CD8-positive, alpha-beta memory T cell (primary cell): ENCODE data around the gene SHB. TPM values are rescaled to one million over a fixed set of nuclear protein-coding genes. Genes with fewer than 3 reads are reported as not detected.

ENCODE experiments used
- CTCF ChIA-PET: fragments of 350-600 bp; sonication (Branson Sonifier 250); formaldehyde crosslinking; loops from one replicate; lab custom pipeline; 2021; ENCODE audit warnings: antibody characterized with exemption; lab: Charles Lee
- POLR2A ChIA-PET: fragments of 350-600 bp; sonication (Branson Sonifier 250); formaldehyde crosslinking; loops from one replicate; lab custom pipeline; 2021; ENCODE audit warnings: antibody characterized with exemption; lab: Charles Lee
- DNase-seq, 5 donors: peaks; one replicate each; pipeline versions ENCODE4 v3.0.0 to v3.0.0-alpha.2; 2020 to 2022; ENCODE audit warnings: mixed read lengths in 1 of 5
- H3K27ac ChIP-seq: one replicate; pipeline ENCODE4 v1.7.0; 2013; ENCODE audit warnings: low read depth, mild to moderate bottlenecking, low read length, moderate library complexity
- H3K27me3 ChIP-seq: 2 replicates; pipeline ENCODE4 v1.7.0; 2013; ENCODE audit warnings: low read length, mild to moderate bottlenecking; ENCODE audit not compliant: insufficient read depth, poor library complexity, severe bottlenecking
- H3K36me3 ChIP-seq: 2 replicates; pipeline ENCODE4 v1.7.0; 2013; ENCODE audit warnings: mild to moderate bottlenecking, low read length, moderate library complexity; ENCODE audit not compliant: insufficient read depth
- H3K4me1 ChIP-seq: 2 replicates; pipeline ENCODE4 v1.7.0; 2013; ENCODE audit warnings: mild to moderate bottlenecking, low read length, moderate library complexity; ENCODE audit not compliant: insufficient read depth
- H3K4me3 ChIP-seq: 2 replicates; pipeline ENCODE4 v1.7.0; 2013; ENCODE audit warnings: mild to moderate bottlenecking, low read length
- H3K9me3 ChIP-seq: 2 replicates; pipeline ENCODE4 v1.7.0; 2013; ENCODE audit warnings: mild to moderate bottlenecking, low read length
- H3K27ac Mint-ChIP-seq, 8 donors: one replicate each; pipeline ENCODE4 v1.8.0; 2020 to 2021; ENCODE audit warnings: mixed read lengths in 8 of 8, mild to moderate bottlenecking in 6 of 8, inconsistent platforms in 3 of 8, moderate library complexity in 3 of 8
- H3K27me3 Mint-ChIP-seq, 2 donors: one replicate each; pipeline ENCODE4 v1.8.0; 2020 to 2021; ENCODE audit warnings: mixed read lengths in 2 of 2, mild to moderate bottlenecking in 1 of 2, moderate library complexity in 1 of 2
- H3K36me3 Mint-ChIP-seq, 3 donors: one replicate each; pipeline ENCODE4 v1.8.0; 2020 to 2021; ENCODE audit warnings: mixed read lengths in 3 of 3, inconsistent platforms in 1 of 3, mild to moderate bottlenecking in 1 of 3
- H3K4me1 Mint-ChIP-seq, 3 donors: one replicate each; pipeline ENCODE4 v1.8.0; 2020 to 2021; ENCODE audit warnings: mixed read lengths in 3 of 3, inconsistent platforms in 1 of 3, mild to moderate bottlenecking in 1 of 3
- H3K4me3 Mint-ChIP-seq, 7 donors: one replicate each; pipeline ENCODE4 v1.8.0; 2020 to 2021; ENCODE audit warnings: mixed read lengths in 7 of 7, mild to moderate bottlenecking in 6 of 7, moderate library complexity in 4 of 7, inconsistent platforms in 2 of 7
- H3K9me3 Mint-ChIP-seq, 5 donors: one replicate each; pipeline ENCODE4 v1.8.0; 2020 to 2022; ENCODE audit warnings: mixed read lengths in 5 of 5, mild to moderate bottlenecking in 3 of 5, moderate library complexity in 2 of 5, inconsistent platforms in 1 of 5
- polyA plus RNA-seq: library from polyadenylated mRNA; unstranded; fragments of 300-500 nt; fragmentation: Illumina TruSeq; gene quantifications from one replicate; pipeline ENCODE4 v1.2.3, GENCODE V29; 2021
- total RNA-seq, 2 experiments: library from RNA; stranded (reverse); gene quantifications; one replicate each; pipeline ENCODE4 v1.2.3, GENCODE V29; 2021

Gene SHB
- total and polyA plus RNA-seq, 3 experiments from 2014 or later: 0.64 to 1.8 (median 1.8) TPM

GRCh38 chr9:38092200-38092524 is 23.1 kb upstream of the SHB start:
- H3K27me3 ChIP-seq: no peaks in the 10 kb centered on the region
- H3K36me3 ChIP-seq: no peaks in the 10 kb centered on the region
- Mint-ChIP-seq H3K4me3 (no peak overlapping the region), H3K27me3 (peaks cover 9 to 25% of the 10 kb centered on the region in 2 donors), H3K36me3 (no peaks in the 10 kb centered on the region), H3K9me3 (no peaks in the 10 kb centered on the region), H3K27ac (no peak overlapping the region), H3K4me1 (peaks cover 0 to 3% (median 0%) of the 10 kb centered on the region in 3 donors)
- CTCF ChIA-PET: no interaction called here
- no peak overlapping the region for H3K27ac ChIP-seq
- H3K4me1 ChIP-seq: no peaks in the 10 kb centered on the region
- H3K9me3 ChIP-seq: no peaks in the 10 kb centered on the region
- no peak for DNase-seq
- H3K4me3 ChIP-seq: no peak overlapping the region
- POLR2A ChIA-PET: no interaction called here

GRCh38 chr9:38091310-38092199 is 22.5 kb upstream of the SHB start:
- Mint-ChIP-seq H3K4me3 (no peak overlapping the region), H3K36me3 (no peaks in the 10 kb centered on the region), H3K9me3 (no peaks in the 10 kb centered on the region), H3K27ac (no peak overlapping the region), H3K27me3 (peaks cover 9 to 27% of the 10 kb centered on the region in 2 donors), H3K4me1 (peaks cover 0 to 3% (median 0%) of the 10 kb centered on the region in 3 donors)
- Histone ChIP-seq H3K4me3 (no peak overlapping the region), H3K9me3 (no peaks in the 10 kb centered on the region), H3K27ac (no peak overlapping the region), H3K27me3 (no peaks in the 10 kb centered on the region), H3K4me1 (no peaks in the 10 kb centered on the region), H3K36me3 (no peaks in the 10 kb centered on the region)
- DNase-seq: no peak
- ChIA-PET POLR2A (no interaction called here), CTCF (interaction anchor here (1.2 kb wide), 1 partner anchor 178 kb away, joined by 3 read pairs; no protein-coding TSS in a partner anchor)

GRCh38 chr9:38090170-38090569 is 21.1 kb upstream of the SHB start:
- H3K27me3 ChIP-seq: no peaks in the 10 kb centered on the region
- no peaks in the 10 kb centered on the region for H3K36me3 Mint-ChIP-seq
- H3K4me1 ChIP-seq: no peaks in the 10 kb centered on the region
- ChIA-PET POLR2A (no interaction called here), CTCF (interaction anchor here (1.2 kb wide), 1 partner anchor 176 kb away, joined by 3 read pairs; no protein-coding TSS in a partner anchor)
- no peaks in the 10 kb centered on the region for H3K9me3 Mint-ChIP-seq
- no peaks in the 10 kb centered on the region for H3K36me3 ChIP-seq
- peaks cover 0 to 3% (median 0%) of the 10 kb centered on the region in 3 donors for H3K4me1 Mint-ChIP-seq
- H3K4me3 ChIP-seq: no peak overlapping the region
- H3K27me3 Mint-ChIP-seq: peaks cover 6 to 28% of the 10 kb centered on the region in 2 donors
- H3K27ac ChIP-seq: no peak overlapping the region
- no peak overlapping the region for H3K4me3 Mint-ChIP-seq
- no peak for DNase-seq
- H3K9me3 ChIP-seq: no peaks in the 10 kb centered on the region
- H3K27ac Mint-ChIP-seq: no peak overlapping the region

GRCh38 chr9:38089387-38090165 is 20.5 kb upstream of the SHB start:
- CTCF ChIA-PET: interaction anchor here (1.2 to 2.4 kb wide), 4 partner anchors 21 to 178 kb away, joined by 3 to 11 read pairs (median 8); partner anchors contain the start of gene SHB
- POLR2A ChIA-PET: no interaction called here
- H3K4me1 ChIP-seq: no peaks in the 10 kb centered on the region
- H3K27ac Mint-ChIP-seq: no peak overlapping the region
- H3K4me3 Mint-ChIP-seq: no peak overlapping the region
- no peak overlapping the region for H3K27ac ChIP-seq
- H3K9me3 ChIP-seq: no peaks in the 10 kb centered on the region
- H3K4me3 ChIP-seq: no peak overlapping the region
- H3K27me3 Mint-ChIP-seq: peaks cover 5 to 32% of the 10 kb centered on the region in 2 donors
- no peak for DNase-seq
- H3K4me1 Mint-ChIP-seq: peaks cover 0 to 3% (median 0%) of the 10 kb centered on the region in 3 donors
- H3K36me3 Mint-ChIP-seq: no peaks in the 10 kb centered on the region
- no peaks in the 10 kb centered on the region for H3K36me3 ChIP-seq
- H3K9me3 Mint-ChIP-seq: no peaks in the 10 kb centered on the region
- no peaks in the 10 kb centered on the region for H3K27me3 ChIP-seq

DNA sequence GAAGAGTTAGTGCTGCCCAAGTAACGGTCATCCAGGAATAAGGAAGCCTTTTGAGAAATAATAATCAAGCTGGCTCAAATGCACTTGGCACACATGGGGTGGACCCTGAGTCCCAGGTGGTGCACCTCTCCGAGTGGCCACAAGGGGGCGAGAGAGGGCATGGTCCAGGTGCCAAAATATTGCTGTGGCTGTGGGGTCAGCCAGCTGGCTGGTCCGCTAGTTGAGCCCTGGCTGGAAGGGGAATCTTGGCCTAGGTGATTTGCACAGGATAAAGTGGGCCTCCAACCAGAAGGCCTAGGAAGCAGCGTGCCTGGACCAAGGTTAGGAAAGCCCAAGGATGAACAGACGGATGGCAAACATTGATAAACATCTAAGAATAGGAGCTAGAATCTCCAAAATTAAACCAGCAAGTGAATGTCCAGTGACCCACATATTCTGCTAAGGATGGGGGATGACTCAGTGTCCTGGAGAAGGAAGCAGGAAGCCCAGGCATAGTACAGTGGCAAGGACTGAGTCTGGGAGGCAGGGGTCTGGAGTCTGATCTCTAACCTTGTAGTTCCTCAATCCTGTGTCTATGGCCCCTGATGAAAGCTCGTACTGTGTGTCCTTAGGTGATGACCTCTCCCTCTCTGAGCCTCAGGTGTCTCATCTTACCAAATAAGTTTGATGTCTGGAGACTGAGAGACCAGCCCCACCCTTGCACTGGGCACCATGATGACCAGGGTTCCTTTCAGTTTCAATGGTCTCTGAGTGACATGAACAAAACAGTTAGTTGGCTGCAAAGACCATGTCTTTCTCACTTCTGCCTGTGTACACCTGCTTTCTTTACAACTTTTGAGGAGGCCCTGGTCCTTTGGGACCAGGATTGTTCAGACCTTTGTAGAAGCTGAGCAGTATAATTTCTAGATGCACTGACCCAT is 19.2 kb upstream of the SHB start:
- H3K4me1 ChIP-seq: no peaks in the 10 kb centered on the region
- H3K9me3 ChIP-seq: no peaks in the 10 kb centered on the region
- H3K4me1 Mint-ChIP-seq: peaks cover 0 to 3% (median 0%) of the 10 kb centered on the region in 3 donors
- no peak overlapping the region for H3K4me3 Mint-ChIP-seq
- H3K36me3 Mint-ChIP-seq: no peaks in the 10 kb centered on the region
- no peaks in the 10 kb centered on the region for H3K9me3 Mint-ChIP-seq
- no peaks in the 10 kb centered on the region for H3K27me3 ChIP-seq
- DNase-seq: peak; percentile 41 to 75 (median 60)
- H3K27me3 Mint-ChIP-seq: peaks cover 5 to 37% of the 10 kb centered on the region in 2 donors
- no peak overlapping the region for H3K4me3 ChIP-seq
- CTCF ChIA-PET: interaction anchor here (0.7 to 2.4 kb wide), 13 partner anchors 9 to 305 kb away, joined by 3 to 11 read pairs (median 5); partner anchors contain the start of genes ALDH1B1 and SHB
- H3K27ac Mint-ChIP-seq: no peak overlapping the region
- no peaks in the 10 kb centered on the region for H3K36me3 ChIP-seq
- H3K27ac ChIP-seq: no peak overlapping the region
- POLR2A ChIA-PET: no interaction called here

DNA sequence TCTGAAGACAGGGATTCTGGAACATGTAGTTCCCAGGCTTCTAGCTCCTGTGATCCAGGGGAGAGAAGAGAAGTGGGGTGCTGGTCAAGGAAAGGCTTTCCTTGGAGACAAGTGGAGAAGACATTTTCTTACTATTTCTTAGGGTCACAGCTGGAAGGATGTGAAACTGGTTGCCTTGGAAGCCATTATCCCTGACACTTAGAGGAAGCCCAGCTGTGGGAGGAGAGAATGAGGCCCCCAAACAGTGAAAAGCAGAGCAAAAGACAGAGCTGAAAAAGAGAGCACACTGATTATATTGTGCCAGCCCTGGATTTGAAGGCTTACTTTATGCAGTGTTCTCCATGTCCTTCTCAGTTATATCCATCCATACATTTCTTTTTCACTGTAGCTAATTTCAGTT is 17.5 kb upstream of the SHB start:
- Mint-ChIP-seq H3K27me3 (peaks cover 7 to 42% of the 10 kb centered on the region in 2 donors), H3K27ac (peak overlapping the region in 1 of 8 donors; percentile 47), H3K9me3 (no peaks in the 10 kb centered on the region), H3K36me3 (no peaks in the 10 kb centered on the region), H3K4me1 (peaks cover 0 to 3% (median 0%) of the 10 kb centered on the region in 3 donors), H3K4me3 (no peak overlapping the region)
- Histone ChIP-seq H3K4me1 (no peaks in the 10 kb centered on the region), H3K9me3 (no peaks in the 10 kb centered on the region), H3K4me3 (no peak overlapping the region), H3K27ac (no peak overlapping the region), H3K27me3 (no peaks in the 10 kb centered on the region), H3K36me3 (no peaks in the 10 kb centered on the region)
- ChIA-PET CTCF (interaction anchor here (1.0 to 1.2 kb wide), 2 partner anchors 13 to 173 kb away, joined by 3 to 5 read pairs; no protein-coding TSS in a partner anchor), POLR2A (no interaction called here)
- DNase-seq: no peak

GRCh38 chr9:38085308-38085707 is 16.3 kb upstream of the SHB start:
- H3K36me3 Mint-ChIP-seq: no peaks in the 10 kb centered on the region
- H3K4me1 Mint-ChIP-seq: peaks cover 0 to 3% (median 0%) of the 10 kb centered on the region in 3 donors
- DNase-seq: no peak
- Histone ChIP-seq H3K4me1 (no peaks in the 10 kb centered on the region), H3K27ac (no peak overlapping the region), H3K27me3 (peaks cover 1% of the 10 kb centered on the region), H3K9me3 (no peaks in the 10 kb centered on the region), H3K36me3 (no peaks in the 10 kb centered on the region), H3K4me3 (no peak overlapping the region)
- peaks cover 10 to 44% of the 10 kb centered on the region in 2 donors for H3K27me3 Mint-ChIP-seq
- CTCF ChIA-PET: interaction anchor here (1.5 kb wide), 1 partner anchor 172 kb away, joined by 4 read pairs; no protein-coding TSS in a partner anchor
- no peak overlapping the region for H3K4me3 Mint-ChIP-seq
- no peaks in the 10 kb centered on the region for H3K9me3 Mint-ChIP-seq
- H3K27ac Mint-ChIP-seq: no peak overlapping the region
- POLR2A ChIA-PET: no interaction called here
